Measurements from ENCODE around the gene SPIB. TPM values are rescaled to one million over a fixed set of nuclear protein-coding genes. Genes with fewer than 3 reads are reported as not detected.

Gene SPIB
- total RNA-seq, 4 donors from 2014 or later = not detected

DNA sequence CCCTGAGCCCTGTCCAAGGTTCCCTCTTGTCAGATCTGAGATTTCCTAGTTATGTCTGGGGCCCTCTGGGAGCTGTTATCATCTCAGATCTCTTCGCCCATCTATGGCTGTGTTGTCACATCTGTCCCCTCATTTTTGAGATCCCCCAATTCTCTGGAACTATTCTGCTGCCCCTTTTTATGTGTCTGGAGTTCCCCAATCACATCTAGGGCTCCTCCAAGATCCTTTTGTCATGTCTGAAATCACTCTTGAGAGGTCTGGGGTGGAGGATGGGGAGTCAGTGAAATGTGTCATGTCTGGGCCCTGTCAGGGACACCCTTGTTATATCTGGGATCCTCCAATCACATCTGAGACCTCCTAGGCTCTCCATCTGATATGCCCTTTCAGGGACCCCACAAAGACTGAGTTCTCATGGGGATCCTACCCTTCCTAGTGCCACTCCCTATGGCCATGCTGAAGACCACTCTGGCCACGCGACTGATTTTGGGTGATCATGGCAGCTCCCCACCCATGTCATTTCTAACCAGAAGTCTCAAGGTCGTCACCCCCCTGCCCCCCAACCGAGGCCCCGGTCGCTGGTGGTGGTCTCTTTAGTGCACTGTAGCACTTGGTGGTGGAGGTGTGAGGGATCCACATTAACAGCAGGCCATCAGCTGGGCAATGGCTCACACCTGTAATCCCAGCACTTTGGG lies 10.2 kb downstream of the SPIB start:
- TF ChIP-seq, protein P1, sequence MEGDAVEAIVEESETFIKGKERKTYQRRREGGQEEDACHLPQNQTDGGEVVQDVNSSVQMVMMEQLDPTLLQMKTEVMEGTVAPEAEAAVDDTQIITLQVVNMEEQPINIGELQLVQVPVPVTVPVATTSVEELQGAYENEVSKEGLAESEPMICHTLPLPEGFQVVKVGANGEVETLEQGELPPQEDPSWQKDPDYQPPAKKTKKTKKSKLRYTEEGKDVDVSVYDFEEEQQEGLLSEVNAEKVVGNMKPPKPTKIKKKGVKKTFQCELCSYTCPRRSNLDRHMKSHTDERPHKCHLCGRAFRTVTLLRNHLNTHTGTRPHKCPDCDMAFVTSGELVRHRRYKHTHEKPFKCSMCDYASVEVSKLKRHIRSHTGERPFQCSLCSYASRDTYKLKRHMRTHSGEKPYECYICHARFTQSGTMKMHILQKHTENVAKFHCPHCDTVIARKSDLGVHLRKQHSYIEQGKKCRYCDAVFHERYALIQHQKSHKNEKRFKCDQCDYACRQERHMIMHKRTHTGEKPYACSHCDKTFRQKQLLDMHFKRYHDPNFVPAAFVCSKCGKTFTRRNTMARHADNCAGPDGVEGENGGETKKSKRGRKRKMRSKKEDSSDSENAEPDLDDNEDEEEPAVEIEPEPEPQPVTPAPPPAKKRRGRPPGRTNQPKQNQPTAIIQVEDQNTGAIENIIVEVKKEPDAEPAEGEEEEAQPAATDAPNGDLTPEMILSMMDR (IDR thresholded peaks at IDR 0.05; ENCODE audit: low read depth) = no peak

DNA sequence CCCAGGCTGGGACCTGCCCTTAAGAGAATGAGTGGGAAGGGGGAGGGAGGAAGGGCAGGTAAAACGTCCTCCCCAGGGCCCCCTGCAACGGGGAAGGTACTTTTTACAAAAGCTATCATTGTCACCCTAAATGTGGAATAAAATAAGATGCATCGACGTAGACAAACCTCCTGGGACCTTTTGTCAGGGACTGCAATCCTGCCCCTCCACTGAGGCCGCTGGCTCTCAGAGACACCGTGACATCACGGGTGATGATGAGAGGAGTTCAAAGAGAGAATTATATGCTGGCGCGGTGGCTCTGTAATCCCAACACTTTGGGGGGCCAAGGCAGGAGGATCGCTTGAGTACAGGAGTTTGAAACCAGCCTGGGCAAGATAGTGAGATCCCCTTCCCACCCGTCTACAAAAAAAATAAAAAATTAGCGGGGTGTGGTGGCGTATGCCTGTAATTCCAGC lies 12.2 kb downstream of the SPIB start:
- TF ChIP-seq, protein P1 (IDR thresholded peaks at IDR 0.05; ENCODE audit: low read depth) = no peak

DNA sequence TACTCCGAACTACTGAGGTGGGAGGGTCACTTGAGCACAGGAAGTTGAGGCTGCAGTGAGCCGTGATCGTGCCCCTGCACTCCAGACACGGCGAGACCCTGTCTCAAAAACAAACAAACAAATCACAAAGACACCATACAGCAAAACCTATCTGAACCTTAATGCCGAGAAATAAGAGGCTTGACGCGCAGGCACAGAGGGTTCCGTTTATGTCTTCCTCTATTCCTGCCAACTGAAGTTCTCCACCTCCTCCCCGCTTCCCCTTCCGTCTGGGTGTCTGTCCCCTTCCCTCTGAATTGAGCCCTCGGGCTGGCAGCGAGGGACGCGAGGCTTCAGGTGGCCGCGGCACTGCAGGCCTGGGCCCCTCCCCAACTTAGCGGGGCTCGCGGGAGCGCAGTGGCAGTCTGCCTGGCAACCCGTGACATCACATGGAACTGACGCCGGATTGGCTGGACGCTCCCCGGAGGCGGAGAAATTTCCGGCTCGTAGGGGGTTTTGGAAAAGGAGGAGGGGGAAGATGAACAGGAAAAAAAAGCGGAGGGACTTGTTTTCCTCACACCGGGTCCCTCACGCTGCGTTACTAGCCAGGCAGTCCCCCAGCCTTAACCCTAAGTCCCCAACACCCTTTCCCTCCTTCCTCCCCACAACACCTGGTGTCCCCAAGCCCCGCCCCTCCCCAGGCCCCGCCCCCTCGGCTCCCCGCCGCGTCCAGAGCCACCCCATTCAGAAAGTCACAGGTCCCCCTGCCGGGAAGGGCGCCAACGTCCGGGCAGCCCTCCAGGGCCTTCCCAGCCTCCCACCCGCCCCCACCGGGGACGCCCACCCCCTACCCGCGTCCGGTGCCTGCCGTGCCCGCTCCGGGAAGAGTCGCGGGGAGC lies 12.8 kb downstream of the SPIB start:
- TF ChIP-seq, protein P1 (IDR thresholded peaks at IDR 0.05; ENCODE audit: low read depth) = no peak

DNA sequence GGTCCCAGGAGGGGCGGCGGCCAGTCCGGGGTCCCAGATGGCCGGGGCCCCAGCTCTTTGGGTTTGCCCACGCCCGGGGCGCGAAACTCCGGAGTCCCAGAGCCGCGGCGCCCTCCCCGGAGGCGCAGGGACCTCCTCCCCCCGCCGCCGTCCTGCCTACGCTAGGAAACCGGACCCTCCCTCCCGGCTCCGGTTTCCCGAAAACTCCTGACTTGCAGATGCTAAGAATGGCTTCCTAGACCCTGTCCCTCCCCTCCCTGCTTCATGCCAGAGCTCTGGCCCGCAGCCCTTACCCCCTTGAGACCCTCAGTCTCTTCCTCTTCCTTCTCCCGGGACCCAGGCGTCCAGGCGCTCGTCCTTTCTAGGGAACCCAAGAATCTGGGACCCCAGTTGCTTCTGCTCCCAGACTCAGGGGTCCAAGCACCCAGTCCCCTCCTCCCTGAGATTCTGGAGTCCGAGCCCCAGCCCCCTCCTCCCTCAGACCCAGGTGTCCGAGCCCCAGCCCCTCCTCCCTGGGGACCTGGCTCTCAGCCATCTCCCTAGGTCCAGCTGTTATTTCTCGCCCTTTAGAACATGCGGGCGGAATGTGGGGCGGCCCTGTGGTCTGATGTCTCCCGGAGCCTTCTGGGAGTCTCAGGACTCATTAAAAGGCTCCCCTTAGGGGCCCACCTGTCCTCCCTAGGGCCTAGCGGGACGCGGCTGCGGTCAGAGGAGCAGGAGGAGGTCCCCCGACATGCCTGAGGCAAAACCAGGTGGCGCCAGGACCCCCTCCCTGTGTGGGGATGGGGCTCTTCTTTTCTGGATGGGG lies 13.7 kb downstream of the SPIB start, which contains the start of gene MYBPC2:
Gene MYBPC2, plus strand, starts transcription at position 672 of the 808 bp plus-strand sequence. Its CDS starts 62 bp downstream, at position 734.
- TF ChIP-seq, protein P1 (IDR thresholded peaks at IDR 0.05; ENCODE audit: low read depth) = no peak

DNA sequence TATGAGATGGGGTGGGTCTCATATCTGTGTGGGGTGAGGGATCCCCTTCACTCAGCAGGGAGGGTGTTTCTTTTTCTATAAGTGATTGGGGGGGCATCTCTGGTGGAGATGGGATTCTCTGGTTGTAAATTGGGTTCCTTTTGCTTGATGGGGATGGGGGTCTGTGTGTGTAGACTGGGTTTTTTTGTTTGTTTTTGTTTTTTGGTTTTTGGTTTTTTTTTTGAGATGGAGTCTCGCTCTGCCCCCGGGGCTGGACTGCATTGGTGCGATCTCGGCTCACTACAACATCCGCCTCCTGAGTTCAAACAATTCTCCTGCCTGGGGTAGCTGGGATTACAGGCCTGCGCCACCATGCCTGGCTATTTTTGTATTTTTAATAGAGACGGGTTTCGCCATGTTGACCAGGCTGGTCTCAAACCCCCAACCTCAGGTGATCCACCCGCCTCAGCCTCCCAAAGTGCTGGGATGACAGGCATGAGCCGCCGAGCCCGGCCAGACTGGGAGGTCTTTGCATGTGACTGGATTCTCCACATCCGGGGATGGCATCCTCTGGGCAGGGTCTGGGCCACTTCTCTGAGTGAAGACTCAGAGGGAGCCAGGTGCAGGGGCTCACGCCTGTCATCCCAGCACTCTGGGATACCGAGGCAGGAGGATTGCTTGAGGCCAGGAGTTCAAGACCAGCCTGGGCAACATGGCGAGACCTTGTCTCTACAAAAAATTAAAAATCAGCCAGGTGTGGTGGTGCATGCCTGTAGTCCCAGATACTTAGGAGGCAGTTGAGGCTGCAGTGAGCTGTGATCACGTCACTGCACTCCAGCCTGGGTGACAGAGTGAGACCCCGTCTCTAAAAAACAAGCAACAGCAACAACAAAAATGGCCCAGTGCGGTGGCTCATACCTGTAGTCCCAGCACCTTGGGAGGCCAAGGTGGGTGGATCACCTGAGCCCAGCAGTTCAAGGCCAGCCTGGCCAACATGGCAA lies 14.8 kb downstream of the SPIB start:
- TF ChIP-seq, protein P1 (IDR thresholded peaks at IDR 0.05; ENCODE audit: low read depth) = no peak

DNA sequence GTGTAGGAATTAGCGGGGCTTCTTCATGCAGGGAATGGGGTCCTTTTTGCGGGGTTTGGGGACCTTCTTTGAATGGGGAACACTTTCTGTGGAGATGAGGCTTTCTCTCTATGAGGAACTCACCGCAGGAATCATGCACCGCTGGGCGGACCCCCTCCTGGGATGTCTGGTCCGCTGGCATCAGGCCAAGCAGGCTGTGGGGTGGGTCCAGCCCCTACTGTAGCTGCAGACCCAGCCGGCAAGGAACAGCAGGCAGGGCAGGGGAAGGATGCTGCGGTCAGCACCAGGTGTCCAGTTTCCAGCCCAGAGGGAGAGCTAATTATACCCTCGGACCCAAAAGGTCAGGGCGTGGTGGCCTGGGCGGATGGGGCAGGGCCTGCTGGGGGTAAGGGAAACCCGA lies 15.8 kb downstream of the SPIB start:
- TF ChIP-seq, protein P1 (IDR thresholded peaks at IDR 0.05; ENCODE audit: low read depth) = no peak

Measured in subcutaneous adipose tissue (tissue), 4 donors.